Muscle layer of colon (tissue), 2 donors: ENCODE results near the gene SOCS7.
A peak's percentile ranks its signal among the peaks of the same experiment; 100 is the strongest.
"Not testable (repeated sequence)": the region's sequence is repeated elsewhere in the genome, so short reads cannot be mapped to it uniquely, and the experiment has no call there.

Experiments used
- H3K27ac ChIP-seq: one replicate; pipeline ENCODE4 v1.7.0; 2013; ENCODE audit warnings: low read depth, mild to moderate bottlenecking, low read length, moderate library complexity
- H3K27me3 ChIP-seq, 2 donors: one replicate each; pipeline ENCODE4 v1.7.0; 2013; ENCODE audit warnings: low read length in 2 of 2, mild to moderate bottlenecking in 2 of 2; ENCODE audit not compliant: insufficient read depth in 2 of 2, control insufficient read depth in 1 of 2
- H3K36me3 ChIP-seq: one replicate; pipeline ENCODE4 v1.7.0; 2013; ENCODE audit warnings: mild to moderate bottlenecking, low read length; ENCODE audit not compliant: insufficient read depth
- H3K4me1 ChIP-seq: one replicate; pipeline ENCODE4 v1.7.0; 2013; ENCODE audit warnings: mild to moderate bottlenecking, low read length; ENCODE audit not compliant: insufficient read depth
- H3K4me3 ChIP-seq, 2 donors: one replicate each; pipeline ENCODE4 v1.7.0; 2013; ENCODE audit warnings: low read length in 2 of 2, low read depth in 1 of 2, mild to moderate bottlenecking in 1 of 2, moderate library complexity in 1 of 2
- H3K9ac ChIP-seq: one replicate; pipeline ENCODE4 v1.7.0; 2013; ENCODE audit warnings: low read length
- H3K9me3 ChIP-seq: one replicate; pipeline ENCODE4 v1.7.0; 2013; ENCODE audit warnings: mild to moderate bottlenecking, low read length
- donor health status: abdominal sarcoma.
- donor health status: Adenocarcinoma of cecum.

The SOCS7 gene

DNA sequence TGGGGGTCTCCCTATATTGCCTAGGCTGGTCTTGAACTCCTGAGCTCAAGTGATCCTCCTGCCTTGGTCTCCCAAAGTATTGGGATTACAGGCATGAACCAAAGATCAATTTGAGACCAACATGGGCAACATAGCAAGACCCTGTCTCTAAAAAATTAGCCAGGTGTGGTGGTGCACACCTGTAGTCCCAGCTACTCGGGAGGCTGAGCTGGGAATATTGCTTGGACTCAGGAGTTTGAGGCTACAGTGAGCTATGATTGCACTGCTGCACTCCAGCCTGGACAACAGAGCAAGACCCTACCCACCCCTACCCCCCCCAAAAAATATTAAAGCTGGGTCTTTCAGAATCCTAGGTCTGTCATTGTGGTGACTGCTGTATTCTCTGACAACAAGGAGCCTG is 85.7 kb downstream of the SOCS7 start:
- not testable (repeated sequence) for H3K9me3 ChIP-seq

DNA sequence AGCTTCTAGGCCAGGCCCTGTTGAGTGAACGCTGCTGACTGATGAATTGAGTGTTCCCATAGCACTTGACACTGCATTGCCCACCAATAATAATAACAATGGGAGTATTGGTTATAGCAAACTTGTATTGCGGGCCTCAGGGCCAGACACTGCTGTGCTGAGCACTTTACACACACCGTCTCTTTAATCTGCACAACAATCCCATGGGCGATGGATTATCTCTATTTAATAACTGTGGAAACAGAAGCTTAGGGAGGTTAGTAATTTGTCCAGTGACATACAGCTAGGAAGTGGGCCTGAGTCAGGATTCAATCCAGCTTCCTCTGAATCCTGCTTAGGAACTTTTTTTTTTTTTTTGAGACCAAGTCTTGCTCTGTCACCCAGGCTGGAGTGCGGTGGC is 87.8 kb downstream of the SOCS7 start:
- Histone ChIP-seq H3K4me3 (no peak overlapping the region), H3K36me3 (no peaks in the 10 kb centered on the region), H3K27me3 (no peaks in the 10 kb centered on the region), H3K9ac (no peak overlapping the region), H3K9me3 (no peaks in the 10 kb centered on the region), H3K4me1 (peaks cover 60% of the 10 kb centered on the region), H3K27ac (no peak overlapping the region)

More for the DNA sequence above, 85.7 kb downstream of the SOCS7 start:
- H3K4me1 ChIP-seq = peaks cover 45% of the 10 kb centered on the region
- not testable (repeated sequence) for H3K27ac ChIP-seq, H3K9ac ChIP-seq, H3K27me3 ChIP-seq, H3K4me3 ChIP-seq, H3K36me3 ChIP-seq

GRCh38 chr17:38440614-38441397 is 89.2 kb downstream of the SOCS7 start:
- peaks cover 51% of the 10 kb centered on the region for H3K4me1 ChIP-seq
- no peaks in the 10 kb centered on the region for H3K36me3 ChIP-seq
- no peak overlapping the region for H3K4me3 ChIP-seq
- no peak overlapping the region for H3K9ac ChIP-seq
- no peaks in the 10 kb centered on the region for H3K27me3 ChIP-seq
- H3K9me3 ChIP-seq = no peaks in the 10 kb centered on the region
- peak overlapping the region; percentile 21 for H3K27ac ChIP-seq

GRCh38 chr17:38441429-38442061 is 89.9 kb downstream of the SOCS7 start:
- Histone ChIP-seq H3K4me1 (peaks cover 49% of the 10 kb centered on the region), H3K4me3 (no peak overlapping the region), H3K9ac (no peak overlapping the region)

GRCh38 chr17:38442548-38442947 is 90.9 kb downstream of the SOCS7 start:
- no peaks in the 10 kb centered on the region for H3K36me3 ChIP-seq
- H3K4me1 ChIP-seq = peaks cover 49% of the 10 kb centered on the region
- H3K9ac ChIP-seq = no peak overlapping the region
- no peaks in the 10 kb centered on the region for H3K27me3 ChIP-seq
- H3K9me3 ChIP-seq = no peaks in the 10 kb centered on the region
- H3K27ac ChIP-seq = peak overlapping the region; percentile 19
- H3K4me3 ChIP-seq = no peak overlapping the region

More at GRCh38 chr17:38441429-38442061, 89.9 kb downstream of the SOCS7 start:
- Histone ChIP-seq H3K9me3 (no peaks in the 10 kb centered on the region), H3K27me3 (no peaks in the 10 kb centered on the region), H3K36me3 (no peaks in the 10 kb centered on the region), H3K27ac (peak overlapping the region; percentile 34)

GRCh38 chr17:38443356-38444031 is 91.8 kb downstream of the SOCS7 start:
- no peaks in the 10 kb centered on the region for H3K36me3 ChIP-seq
- H3K4me1 ChIP-seq = peaks cover 49% of the 10 kb centered on the region
- no peaks in the 10 kb centered on the region for H3K9me3 ChIP-seq
- H3K27ac ChIP-seq = peak overlapping the region; percentile 27
- H3K27me3 ChIP-seq = no peaks in the 10 kb centered on the region
- H3K4me3 ChIP-seq = peak overlapping the region in 1 of 2 donors; percentile 0
- H3K9ac ChIP-seq = no peak overlapping the region

DNA sequence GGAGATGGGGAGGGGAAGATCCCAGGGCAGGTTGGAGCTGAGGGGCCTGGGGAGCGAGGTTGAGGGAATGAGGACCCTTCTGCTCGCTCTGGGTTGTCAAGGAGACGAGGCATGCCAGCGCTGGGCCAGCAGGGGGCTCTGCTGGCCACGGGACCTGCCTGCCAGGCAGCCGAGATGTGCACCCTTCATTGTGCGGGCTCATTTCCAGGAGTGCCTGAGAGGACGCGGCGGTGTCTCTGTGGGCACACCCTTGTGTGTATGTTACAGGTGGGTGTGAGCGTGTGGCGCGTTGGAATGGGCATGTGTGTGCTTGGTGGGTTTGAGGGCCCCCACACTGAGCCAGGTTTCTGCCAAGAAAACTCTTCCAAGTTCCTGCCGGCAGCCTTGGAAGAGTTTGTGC is 92.5 kb downstream of the SOCS7 start:
- H3K4me1 ChIP-seq = peaks cover 49% of the 10 kb centered on the region
- no peaks in the 10 kb centered on the region for H3K27me3 ChIP-seq
- no peaks in the 10 kb centered on the region for H3K36me3 ChIP-seq
- H3K27ac ChIP-seq = peak overlapping the region; percentile 27
- H3K9me3 ChIP-seq = no peaks in the 10 kb centered on the region
- H3K4me3 ChIP-seq = peak overlapping the region in 1 of 2 donors; percentile 0
- no peak overlapping the region for H3K9ac ChIP-seq

DNA sequence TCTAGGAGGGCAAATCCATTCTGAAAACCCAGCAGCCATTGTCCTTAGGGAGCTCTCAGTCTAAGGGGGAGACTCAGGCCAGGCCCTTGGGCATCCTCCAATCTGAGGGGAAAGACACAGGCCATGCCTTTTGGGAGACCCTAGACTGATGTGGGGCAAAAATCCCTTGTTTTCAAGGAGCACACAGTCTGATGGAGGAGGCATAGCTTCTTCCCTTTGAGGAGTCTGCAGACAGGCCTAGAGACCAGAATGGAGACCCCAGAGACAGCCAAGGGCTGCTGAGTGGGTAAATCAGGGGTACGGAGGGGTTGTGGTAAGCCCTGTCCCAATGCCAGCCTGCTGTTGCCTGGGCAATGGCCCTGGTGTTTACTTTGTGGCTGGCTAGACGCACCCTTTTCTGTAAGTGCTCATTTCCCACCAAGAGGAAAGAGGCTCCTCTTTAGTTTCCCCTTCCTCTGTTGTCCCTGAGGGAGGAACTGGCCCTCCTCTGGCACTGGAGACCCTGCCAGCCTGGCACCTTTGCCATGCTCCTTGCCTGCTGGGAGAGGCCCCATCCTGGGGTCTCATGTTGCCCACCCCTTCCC is 96.0 kb downstream of the SOCS7 start:
- Histone ChIP-seq H3K9ac (no peak overlapping the region), H3K27me3 (no peaks in the 10 kb centered on the region), H3K36me3 (no peaks in the 10 kb centered on the region), H3K27ac (no peak overlapping the region), H3K4me1 (peaks cover 40% of the 10 kb centered on the region), H3K4me3 (no peak overlapping the region), H3K9me3 (no peaks in the 10 kb centered on the region)

GRCh38 chr17:38448208-38448771 is 96.6 kb downstream of the SOCS7 start:
- Histone ChIP-seq H3K27ac (no peak overlapping the region), H3K9ac (no peak overlapping the region), H3K9me3 (no peaks in the 10 kb centered on the region), H3K36me3 (no peaks in the 10 kb centered on the region), H3K4me1 (peaks cover 41% of the 10 kb centered on the region), H3K27me3 (no peaks in the 10 kb centered on the region), H3K4me3 (no peak overlapping the region)

GRCh38 chr17:38449364-38449763 is 97.7 kb downstream of the SOCS7 start:
- no peak overlapping the region for H3K9ac ChIP-seq
- H3K4me1 ChIP-seq = peaks cover 36% of the 10 kb centered on the region
- H3K27ac ChIP-seq = no peak overlapping the region
- no peak overlapping the region for H3K4me3 ChIP-seq
- no peaks in the 10 kb centered on the region for H3K36me3 ChIP-seq
- no peaks in the 10 kb centered on the region for H3K9me3 ChIP-seq
- no peaks in the 10 kb centered on the region for H3K27me3 ChIP-seq

- Histone ChIP-seq H3K9me3 (no peaks in the 10 kb centered on the region), H3K4me1 (peaks cover 44% of the 10 kb centered on the region), H3K36me3 (no peaks in the 10 kb centered on the region), H3K4me3 (no peak overlapping the region), H3K27me3 (no peaks in the 10 kb centered on the region), H3K9ac (no peak overlapping the region), H3K27ac (no peak overlapping the region)
Measured at GRCh38 chr17:38450557-38451029, 98.9 kb downstream of the SOCS7 start.
